A673 (cell line): ENCODE results near the gene KRTAP10-5. TPM values are rescaled to one million over a fixed set of nuclear protein-coding genes. Genes with fewer than 3 reads are reported as not detected.
"Not testable (repeated sequence)": the region's sequence is repeated elsewhere in the genome, so short reads cannot be mapped to it uniquely, and the experiment has no call there.

Experiments
- BruUV-seq: library from RNA; stranded (reverse); fragments of 400-500 nt; replicated peaks from 2 replicates; lab custom pipeline; 2021; lab: Mats Ljungman, UMichigan
- CTCF ChIA-PET: fragments of 300-600 bp; sonication (Branson Sonifier 250); formaldehyde crosslinking; loops from one replicate; lab custom pipeline; 2022; ENCODE audit warnings: antibody characterized with exemption; lab: Charles Lee
- POLR2A ChIA-PET: fragments of 300-600 bp; sonication (Branson Sonifier 250); formaldehyde crosslinking; loops from one replicate; lab custom pipeline; 2022; ENCODE audit warnings: antibody characterized with exemption; ENCODE audit not compliant: low non-redundant PET; lab: Charles Lee
- DNase-seq: peaks from one replicate; pipeline ENCODE4 v3.0.0-alpha.2; 2015; ENCODE audit warnings: low spot score
- H3K27ac ChIP-seq: fragments of 200-600 bp; sonication (generic); 2 replicates; pipeline ENCODE4 v1.5.1; 2016; ENCODE audit warnings: mixed run types, low read depth, mild to moderate bottlenecking, mixed read lengths, antibody characterized with exemption, low read length; ENCODE audit not compliant: poor library complexity, severe bottlenecking
- H3K27me3 ChIP-seq: fragments of 200-600 bp; sonication (generic); replicated peaks from 2 replicates; pipeline ENCODE4 v1.6.1; 2017; ENCODE audit warnings: mixed run types, low read depth, mild to moderate bottlenecking, mixed read lengths, antibody characterized with exemption, low read length; ENCODE audit not compliant: insufficient read depth, poor library complexity
- H3K36me3 ChIP-seq: fragments of 200-600 bp; sonication (generic); 2 replicates; pipeline ENCODE4 v1.6.1; 2016; ENCODE audit warnings: mixed run types, mild to moderate bottlenecking, mixed read lengths, antibody characterized with exemption, low read length; ENCODE audit not compliant: insufficient read depth, poor library complexity, severe bottlenecking
- H3K4me1 ChIP-seq: fragments of 200-600 bp; sonication (generic); 2 replicates; pipeline ENCODE4 v1.6.1; 2017; ENCODE audit warnings: mixed run types, mild to moderate bottlenecking, mixed read lengths, antibody characterized with exemption, low read length; ENCODE audit not compliant: insufficient read depth, poor library complexity, severe bottlenecking
- H3K4me3 ChIP-seq: fragments of 200-600 bp; sonication (generic); 2 replicates; pipeline ENCODE4 v1.5.1; 2016; ENCODE audit warnings: low read depth, mixed run types, mild to moderate bottlenecking, mixed read lengths, low read length; ENCODE audit not compliant: poor library complexity, severe bottlenecking
- H3K9me3 ChIP-seq: fragments of 200-600 bp; sonication (generic); 2 replicates; pipeline ENCODE4 v1.6.1; 2016; ENCODE audit warnings: mixed run types, low read depth, mild to moderate bottlenecking, mixed read lengths, antibody characterized with exemption, low read length; ENCODE audit not compliant: poor library complexity, severe bottlenecking
- EZH2 ChIP-seq: fragments of 200-600 bp; sonication (generic); IDR thresholded peaks from 2 replicates; pipeline ENCODE4 v1.6.1; 2017; ENCODE audit warnings: borderline replicate concordance, low read depth, mild to moderate bottlenecking, mixed read lengths, antibody characterized with exemption, low read length; ENCODE audit not compliant: poor library complexity, severe bottlenecking
- intact Hi-C: fragments of 100-400 bp; cut with micrococcal nuclease; formaldehyde crosslinking; loops from one replicate; pipeline ENCODE4 v1.10.0; 2022; ENCODE audit not compliant: unreplicated experiment
- total RNA-seq: library from RNA; stranded (reverse); gene quantifications from 2 replicates; pipeline ENCODE4 v1.2.3, GENCODE V29; 2021
- TF ChIP-seq, protein P1 (sequence below): fragments of 300-800, 200-600 bp; sonication (generic); conservative IDR thresholded peaks from 2 replicates; pipeline ENCODE4 v1.5.1; 2017; ENCODE audit warnings: low read depth, mild to moderate bottlenecking, antibody characterized with exemption, low read length, moderate library complexity, mixed read lengths

Gene KRTAP10-5
- total RNA-seq, 1 experiment from 2014 or later, result not detected

DNA sequence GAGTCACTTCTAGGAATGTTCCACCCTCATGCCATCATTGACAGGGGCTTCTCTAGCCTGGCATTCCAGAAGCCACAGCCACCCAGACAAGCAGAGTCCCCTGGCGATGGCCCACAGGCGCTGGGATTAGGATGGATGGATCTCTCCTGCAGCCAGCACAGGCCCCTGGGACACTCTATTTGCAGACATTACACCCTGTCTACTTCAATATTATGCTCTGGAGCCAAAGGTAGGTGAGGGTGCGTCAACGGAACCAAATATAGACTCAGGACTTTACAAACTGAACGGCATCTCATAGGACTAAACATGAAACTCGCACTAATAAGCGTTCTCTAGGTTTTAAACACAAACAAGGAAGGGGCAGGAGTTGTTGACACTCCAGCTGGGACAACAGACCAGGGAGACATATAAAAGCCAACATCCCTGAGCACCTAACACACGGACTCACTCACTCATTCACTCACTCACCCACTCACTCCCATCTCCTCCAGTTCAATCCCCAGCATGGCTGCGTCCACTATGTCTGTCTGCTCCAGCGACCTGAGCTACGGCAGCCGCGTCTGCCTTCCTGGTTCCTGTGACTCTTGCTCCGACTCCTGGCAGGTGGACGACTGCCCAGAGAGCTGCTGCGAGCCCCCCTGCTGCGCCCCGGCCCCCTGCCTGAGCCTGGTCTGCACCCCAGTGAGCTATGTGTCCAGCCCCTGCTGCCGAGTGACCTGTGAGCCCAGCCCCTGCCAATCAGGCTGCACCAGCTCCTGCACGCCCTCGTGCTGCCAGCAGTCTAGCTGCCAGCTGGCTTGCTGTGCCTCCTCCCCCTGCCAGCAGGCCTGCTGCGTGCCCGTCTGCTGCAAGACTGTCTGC is 19.9 kb upstream of the KRTAP10-5 start, which contains the start of gene KRTAP10-7:
Gene KRTAP10-7, plus strand, starts transcription at position 480 of the 861 bp plus-strand sequence. Its CDS starts 25 bp downstream, at position 505.
- H3K36me3 ChIP-seq, H3K9me3 ChIP-seq, H3K27me3 ChIP-seq, BruUV-seq, H3K4me3 ChIP-seq, POLR2A ChIA-PET, DNase-seq, H3K27ac ChIP-seq, H3K4me1 ChIP-seq: not testable (repeated sequence)
- CTCF ChIA-PET, result interaction anchor here (0.6 kb wide), 1 partner anchor 123 kb away, joined by 3 read pairs; no protein-coding TSS in a partner anchor
- intact Hi-C loops, result loop anchor here (10.0 kb wide), 1 partner anchor 56 kb away; the partner anchor contains the start of gene KRTAP10-1

DNA sequence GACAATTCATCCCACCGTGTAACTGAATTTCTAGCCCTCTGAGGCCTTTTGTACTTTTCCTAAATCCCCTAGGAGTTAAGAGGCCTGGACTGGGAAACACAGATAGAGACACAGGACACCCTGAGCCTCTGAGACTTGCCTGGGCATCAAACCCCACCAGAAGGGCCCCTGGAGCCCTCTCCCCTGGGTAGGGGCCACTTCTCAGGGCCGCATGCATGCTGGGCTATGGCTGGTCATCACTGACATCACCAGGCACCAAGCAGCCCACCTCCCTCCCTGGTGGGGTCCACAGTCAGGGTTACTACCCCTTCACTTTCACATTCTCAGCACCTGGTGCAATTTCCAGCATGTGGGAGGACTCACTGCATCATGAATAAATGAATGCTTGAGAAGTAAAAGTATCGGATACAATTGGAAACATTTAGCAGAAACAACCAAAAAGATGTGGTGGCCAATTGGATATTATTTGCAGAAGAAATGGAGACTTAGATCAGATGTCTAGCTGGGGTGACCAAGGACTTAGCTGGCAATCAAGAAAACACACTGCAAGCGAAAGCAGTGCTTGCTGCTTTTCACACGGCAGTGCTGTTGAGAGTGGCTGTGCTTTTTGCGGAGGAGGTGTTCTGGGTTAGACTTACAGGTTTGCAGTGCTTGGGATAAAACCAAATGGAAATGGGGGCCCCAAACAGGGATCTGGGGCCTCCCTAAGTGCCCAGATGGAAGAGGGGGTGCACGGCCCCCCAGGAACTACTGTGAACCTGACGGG is 19.0 kb upstream of the KRTAP10-5 start:
- H3K9me3 ChIP-seq, result peaks cover 3% of the 10 kb centered on the region
- no TSS peak for BruUV-seq
- H3K36me3 ChIP-seq, result no peaks in the 10 kb centered on the region
- DNase-seq, result no peak
- TF ChIP-seq EZH2, result no peak
- TF ChIP-seq, protein P1, sequence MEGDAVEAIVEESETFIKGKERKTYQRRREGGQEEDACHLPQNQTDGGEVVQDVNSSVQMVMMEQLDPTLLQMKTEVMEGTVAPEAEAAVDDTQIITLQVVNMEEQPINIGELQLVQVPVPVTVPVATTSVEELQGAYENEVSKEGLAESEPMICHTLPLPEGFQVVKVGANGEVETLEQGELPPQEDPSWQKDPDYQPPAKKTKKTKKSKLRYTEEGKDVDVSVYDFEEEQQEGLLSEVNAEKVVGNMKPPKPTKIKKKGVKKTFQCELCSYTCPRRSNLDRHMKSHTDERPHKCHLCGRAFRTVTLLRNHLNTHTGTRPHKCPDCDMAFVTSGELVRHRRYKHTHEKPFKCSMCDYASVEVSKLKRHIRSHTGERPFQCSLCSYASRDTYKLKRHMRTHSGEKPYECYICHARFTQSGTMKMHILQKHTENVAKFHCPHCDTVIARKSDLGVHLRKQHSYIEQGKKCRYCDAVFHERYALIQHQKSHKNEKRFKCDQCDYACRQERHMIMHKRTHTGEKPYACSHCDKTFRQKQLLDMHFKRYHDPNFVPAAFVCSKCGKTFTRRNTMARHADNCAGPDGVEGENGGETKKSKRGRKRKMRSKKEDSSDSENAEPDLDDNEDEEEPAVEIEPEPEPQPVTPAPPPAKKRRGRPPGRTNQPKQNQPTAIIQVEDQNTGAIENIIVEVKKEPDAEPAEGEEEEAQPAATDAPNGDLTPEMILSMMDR, result no peak
- H3K4me1 ChIP-seq, result no peaks in the 10 kb centered on the region
- intact Hi-C loops, result loop anchor here (10.0 kb wide), 1 partner anchor 55 kb away; the partner anchor contains the start of gene KRTAP10-1
- no peak overlapping the region for H3K4me3 ChIP-seq
- POLR2A ChIA-PET, result no interaction called here
- CTCF ChIA-PET, result no interaction called here
- H3K27ac ChIP-seq, result no peak overlapping the region
- no peaks in the 10 kb centered on the region for H3K27me3 ChIP-seq

DNA sequence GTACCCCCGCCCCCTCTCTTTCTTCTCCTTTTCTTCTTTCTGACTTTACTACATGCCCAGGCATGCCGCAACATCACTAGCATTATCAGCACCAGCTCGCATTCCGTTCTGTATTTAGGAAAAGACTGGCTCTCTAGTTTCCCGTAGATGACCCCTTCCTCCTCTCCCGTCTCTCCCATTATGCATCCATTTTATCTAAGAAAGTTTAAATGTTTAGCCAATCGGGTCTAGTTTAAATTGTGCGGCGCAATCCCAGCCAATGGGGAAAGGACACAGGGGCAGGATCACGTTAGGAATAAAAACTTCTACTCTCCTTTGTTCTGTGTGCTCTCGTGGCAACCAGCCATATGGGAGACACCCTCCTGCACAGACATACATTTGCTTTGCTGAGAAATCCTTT is 17.7 kb upstream of the KRTAP10-5 start:
- TF ChIP-seq, protein P1, result no peak
- no peak overlapping the region for H3K27ac ChIP-seq

More for the DNA sequence above, 17.7 kb upstream of the KRTAP10-5 start:
- Histone ChIP-seq H3K36me3 (no peaks in the 10 kb centered on the region), H3K27me3 (no peaks in the 10 kb centered on the region), H3K4me1 (no peaks in the 10 kb centered on the region), H3K9me3 (peaks cover 3% of the 10 kb centered on the region), H3K4me3 (no peak overlapping the region)
- ChIA-PET POLR2A (no interaction called here), CTCF (no interaction called here)
- BruUV-seq, result no TSS peak
- intact Hi-C loops, result no loop called here
- DNase-seq, result peak; percentile 25
